Islet of Langerhans (tissue), 1 donor: ENCODE measurements around the gene HDGFL3.
"Not testable (repeated sequence)": the region's sequence is repeated elsewhere in the genome, so short reads cannot be mapped to it uniquely, and the experiment has no call there.

Experiments used
- FAIRE-seq: peaks from one replicate; lab custom pipeline; 2011; peaks lifted over from hg19 to GRCh38; lab: Jason Lieb, UNC

HDGFL3 gene

DNA sequence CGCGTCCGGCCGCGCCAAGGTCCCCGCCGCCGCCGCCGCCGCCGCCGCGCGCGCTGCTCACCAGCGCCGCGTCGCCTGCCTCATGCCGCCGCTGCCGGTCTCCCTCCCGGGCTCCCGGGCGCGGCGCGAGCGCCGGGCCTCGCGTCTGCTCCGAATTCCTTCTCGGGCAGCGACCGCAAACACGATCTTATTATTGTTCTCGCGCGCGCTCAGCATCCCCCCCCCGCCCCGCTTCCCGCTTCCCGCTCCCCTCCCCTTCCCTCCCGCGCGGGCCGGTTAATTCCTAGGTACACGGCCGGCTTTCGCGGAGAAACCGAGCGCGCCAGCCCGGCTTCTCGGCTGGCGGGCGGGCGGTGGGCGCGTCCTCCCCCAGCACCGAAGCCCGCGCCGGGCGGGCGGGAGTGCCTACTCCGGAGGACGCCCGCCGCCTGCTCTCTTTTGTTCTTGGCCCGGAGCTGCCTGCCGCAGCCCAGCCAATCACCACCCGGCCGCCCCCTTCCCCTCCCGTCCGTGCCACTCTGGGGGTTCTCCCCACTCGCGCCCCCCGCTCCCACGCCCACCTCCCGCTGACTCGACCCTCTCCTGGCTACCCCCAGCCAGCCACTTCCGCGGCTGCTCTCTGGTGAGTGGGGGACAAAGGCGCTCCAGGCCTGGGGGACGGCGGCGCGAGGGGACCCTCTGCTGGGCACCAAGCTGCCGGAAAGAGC, at the start of gene HDGFL3:
Gene HDGFL3 (minus strand): TSS at position 164 of the 707 bp plus-strand sequence. CDS start 409 bp downstream, outside the sequence.
- FAIRE-seq = no peak

DNA sequence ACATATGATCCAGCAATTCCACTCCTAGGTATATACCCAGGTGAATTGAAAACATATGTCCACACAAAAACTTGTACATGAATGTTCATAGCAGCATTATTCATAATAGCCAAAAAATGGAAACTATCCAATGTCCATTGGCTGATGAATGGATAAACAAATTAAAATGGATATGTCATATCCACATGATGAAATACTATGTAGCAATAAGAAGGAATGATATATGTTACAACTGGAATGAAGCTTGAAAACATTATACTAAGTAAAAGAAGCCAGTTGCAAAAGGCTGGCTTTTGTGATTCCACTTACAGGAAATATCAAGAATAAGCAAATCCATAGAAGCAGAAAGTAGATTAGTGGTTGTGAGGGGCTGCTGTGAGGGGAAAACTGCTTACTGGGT, 43.2 kb upstream of the HDGFL3 start:
- no peak for FAIRE-seq

DNA sequence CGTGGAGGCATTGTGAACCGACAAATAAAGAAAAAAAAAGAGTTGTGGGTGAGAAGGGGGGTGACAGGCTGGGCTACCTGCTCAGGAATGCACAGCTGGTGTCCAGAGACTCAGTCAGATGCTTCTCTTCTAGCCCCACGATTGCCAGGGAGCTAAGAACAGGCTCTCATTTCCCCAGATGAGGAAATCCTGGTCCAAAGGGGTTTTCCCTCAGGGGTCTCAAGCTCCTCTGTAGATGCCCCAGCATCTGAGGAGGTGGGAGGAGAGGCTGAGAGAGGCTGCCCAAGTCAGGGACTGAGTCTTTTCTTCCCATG, 41.4 kb upstream of the HDGFL3 start:
- FAIRE-seq = no peak

DNA sequence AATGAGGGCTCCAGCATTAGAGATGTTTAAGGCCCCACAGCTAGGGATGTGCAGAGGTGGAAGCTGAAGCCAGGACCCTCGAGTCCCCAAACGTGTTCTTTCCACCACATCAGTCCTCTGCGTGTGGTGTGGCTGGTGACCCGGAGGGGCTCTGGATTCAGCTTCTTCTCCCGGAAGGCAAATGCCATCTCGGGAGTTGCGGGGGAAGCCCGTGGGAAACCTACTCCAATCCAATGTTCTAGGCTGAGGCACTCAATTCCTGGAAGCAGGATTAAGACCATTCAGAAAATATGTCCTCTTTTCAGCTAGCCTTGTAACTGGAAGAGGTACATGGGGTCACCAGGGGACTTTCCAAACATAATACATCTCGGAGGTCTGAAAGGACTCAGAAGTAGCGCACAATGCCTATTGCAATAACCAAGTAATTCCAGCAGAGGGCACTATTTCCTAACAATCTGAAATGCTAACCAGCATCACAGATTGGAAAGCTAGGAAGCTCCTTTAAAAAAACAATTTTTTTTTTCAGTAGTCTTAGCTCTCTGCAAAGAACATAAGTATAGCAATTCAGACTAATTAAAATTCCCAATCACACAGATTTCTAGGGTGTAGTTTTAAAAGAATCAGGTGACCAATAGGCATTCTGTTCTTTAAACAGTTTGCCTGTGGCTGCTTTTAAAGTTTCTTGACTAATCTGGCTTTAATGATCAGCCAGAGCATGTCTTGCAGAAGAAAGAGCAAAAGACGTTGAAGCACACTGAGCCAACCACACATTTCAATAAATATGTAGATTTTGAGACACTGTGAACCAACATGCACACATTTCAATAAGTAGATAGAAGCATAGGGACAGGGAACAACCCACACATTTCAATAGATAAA, 40.8 kb upstream of the HDGFL3 start:
- peak; percentile 96 for FAIRE-seq

DNA sequence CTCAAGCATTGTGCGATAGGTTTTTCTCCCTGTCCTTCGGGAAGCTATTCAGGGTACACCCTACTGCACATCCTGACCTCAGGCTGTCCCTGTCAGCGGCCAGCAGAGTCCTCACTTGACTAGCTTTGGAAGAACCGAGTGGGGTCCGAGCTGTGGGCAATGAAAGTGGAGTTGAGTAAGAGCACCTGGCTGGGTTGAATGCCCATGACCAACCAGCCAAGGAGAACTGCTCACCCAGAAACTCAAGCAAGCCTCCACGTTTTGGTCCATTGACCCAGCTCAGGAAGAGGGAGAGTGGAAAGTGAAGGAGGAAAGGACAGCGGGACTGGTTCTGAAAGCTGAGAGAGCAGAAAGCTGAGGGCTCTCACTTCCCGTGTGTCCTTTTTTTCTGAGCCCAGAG, 36.0 kb upstream of the HDGFL3 start:
- FAIRE-seq = no peak

DNA sequence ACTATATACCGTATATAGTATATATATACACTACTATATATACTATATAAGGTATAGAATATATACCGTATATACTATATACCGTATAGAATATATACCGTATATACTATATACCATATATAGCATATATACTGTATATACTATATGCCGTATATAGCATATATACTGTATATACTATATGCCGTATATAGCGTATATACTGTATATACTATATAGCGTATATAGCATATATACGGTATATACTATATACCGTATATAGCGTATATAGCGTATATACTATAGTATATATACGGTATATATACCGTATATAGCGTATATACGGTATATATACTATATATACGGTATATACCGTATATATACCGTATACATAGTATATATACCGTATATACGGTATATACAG, 22.6 kb upstream of the HDGFL3 start:
- no peak for FAIRE-seq

DNA sequence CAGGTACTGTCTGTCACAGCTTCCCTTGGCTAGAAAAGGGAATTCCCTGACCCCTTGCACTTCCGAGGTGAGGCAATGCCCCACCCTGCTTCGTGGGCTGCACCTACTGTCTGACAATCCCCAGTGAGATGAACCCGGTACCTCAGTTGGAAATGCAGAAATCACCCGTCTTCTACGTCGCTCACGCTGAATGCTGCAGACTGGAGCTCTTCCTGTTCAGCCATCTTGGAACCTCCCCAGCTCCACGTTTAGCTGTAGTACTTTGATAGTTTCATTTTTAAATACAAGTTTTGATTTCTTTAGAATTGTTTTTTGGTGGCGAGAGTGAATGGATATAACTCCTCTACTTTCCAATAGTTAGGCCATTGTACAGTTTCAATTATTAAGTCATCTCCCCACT, 17.8 kb upstream of the HDGFL3 start:
- no peak for FAIRE-seq

DNA sequence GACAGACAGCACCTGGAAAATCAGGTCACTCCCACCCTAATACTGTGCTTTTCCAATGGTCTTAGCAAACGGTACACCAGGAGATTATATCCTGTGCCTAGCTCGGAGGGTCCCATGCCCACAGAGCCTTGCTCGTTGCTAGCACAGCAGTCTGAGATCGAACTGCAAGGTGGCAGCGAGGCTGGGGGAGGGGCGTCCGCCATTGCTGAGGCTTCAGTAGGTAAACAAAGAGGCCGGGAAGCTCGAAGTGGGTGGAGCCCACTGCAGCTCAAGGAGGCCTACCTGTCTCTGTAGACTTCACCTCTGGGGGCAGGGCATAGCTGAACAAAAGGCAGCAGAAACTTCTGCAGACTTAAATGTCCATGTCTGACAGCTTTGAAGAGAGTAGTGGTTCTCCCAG, 14.2 kb upstream of the HDGFL3 start:
- not testable (repeated sequence) for FAIRE-seq

DNA sequence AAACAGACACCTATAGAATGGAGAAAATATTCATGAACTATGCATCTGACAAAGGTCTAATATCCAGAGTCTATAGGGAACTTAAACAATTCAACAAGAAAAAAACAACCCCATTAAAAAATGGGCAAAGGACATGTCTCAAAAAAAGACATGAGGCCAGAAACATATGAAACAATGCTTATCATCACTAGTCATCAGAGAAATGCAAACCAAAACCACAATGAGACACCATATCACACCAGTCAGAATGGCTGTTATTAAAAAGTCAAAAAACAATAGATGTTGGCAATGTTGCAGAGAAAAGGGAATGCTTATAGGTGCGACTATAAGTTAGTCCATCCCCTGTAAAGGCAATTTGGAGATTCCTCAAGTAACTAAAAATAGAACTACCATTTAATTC, 11.4 kb upstream of the HDGFL3 start:
- FAIRE-seq = no peak

DNA sequence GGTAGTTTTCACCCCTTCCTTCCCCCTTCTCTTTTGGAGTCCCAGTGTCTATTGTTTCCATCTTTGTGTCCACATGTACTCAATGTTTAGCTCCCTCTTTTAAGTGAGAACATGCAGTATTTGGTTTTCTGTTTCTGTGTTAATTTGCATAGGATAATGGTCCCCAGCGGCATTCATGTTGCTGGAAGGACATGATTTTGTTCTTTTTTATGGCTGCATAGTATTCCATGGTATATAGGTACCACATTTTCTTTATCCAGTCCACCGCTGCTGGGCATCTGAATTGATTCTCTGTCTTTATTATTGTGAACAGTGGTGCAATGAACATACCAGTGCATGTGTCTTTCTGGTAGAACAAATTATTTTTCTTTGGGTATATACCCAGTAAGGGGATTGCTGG, 7.7 kb upstream of the HDGFL3 start:
- no peak for FAIRE-seq

DNA sequence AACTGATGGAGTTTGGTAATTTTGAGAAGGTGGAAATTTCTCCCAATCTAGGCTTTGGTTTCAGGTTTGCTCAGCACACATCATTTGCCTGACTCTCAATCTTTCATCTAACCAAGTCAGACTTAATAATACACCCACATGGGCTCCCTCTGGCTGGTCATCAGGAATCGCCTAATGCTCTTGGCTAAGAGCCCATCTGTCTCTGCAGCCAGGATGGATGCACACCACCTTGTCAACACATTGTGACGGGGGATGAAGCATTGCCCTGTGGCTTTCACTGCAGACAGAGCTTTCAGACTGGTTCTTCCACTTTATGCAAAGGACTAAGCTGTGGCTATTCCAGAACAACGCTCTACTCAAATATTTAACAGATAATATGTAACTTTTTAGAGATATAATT, 3.0 kb upstream of the HDGFL3 start:
- FAIRE-seq = peak; percentile 92

DNA sequence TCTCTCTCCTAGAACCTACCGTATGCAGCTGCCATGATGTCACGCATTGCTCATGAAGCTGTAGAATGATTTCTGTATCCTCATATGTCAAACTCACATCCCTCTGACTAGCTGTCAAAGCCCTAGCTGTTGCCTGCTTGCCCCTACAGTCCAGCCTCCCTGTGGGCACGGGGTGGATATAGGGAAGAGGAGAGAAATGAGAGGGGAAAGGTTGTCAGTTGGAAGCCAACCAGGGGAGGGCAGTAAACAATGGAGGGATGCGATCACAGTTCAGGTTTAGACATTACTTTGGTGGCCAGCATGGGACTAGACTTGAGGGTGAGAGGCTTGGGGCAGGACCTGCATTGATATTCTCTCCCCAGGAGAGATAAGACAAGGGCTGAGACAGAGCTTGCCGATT, 1.7 kb upstream of the HDGFL3 start:
- FAIRE-seq = no peak

DNA sequence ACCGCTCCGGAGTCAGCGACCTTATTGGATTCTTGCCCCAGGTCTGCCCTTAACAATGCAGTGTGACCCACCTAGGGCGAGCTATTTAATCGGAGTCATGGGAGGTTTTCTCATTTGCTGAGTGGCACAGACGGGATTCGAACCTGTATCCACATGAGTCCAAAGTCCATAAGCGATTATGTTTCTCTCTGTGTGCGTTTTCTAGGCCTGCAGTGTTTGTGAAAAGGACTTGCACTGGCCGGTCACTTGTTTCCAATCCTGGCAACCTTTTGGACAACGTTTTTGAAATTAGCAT, 691 bp upstream of the HDGFL3 start:
- FAIRE-seq = no peak

DNA sequence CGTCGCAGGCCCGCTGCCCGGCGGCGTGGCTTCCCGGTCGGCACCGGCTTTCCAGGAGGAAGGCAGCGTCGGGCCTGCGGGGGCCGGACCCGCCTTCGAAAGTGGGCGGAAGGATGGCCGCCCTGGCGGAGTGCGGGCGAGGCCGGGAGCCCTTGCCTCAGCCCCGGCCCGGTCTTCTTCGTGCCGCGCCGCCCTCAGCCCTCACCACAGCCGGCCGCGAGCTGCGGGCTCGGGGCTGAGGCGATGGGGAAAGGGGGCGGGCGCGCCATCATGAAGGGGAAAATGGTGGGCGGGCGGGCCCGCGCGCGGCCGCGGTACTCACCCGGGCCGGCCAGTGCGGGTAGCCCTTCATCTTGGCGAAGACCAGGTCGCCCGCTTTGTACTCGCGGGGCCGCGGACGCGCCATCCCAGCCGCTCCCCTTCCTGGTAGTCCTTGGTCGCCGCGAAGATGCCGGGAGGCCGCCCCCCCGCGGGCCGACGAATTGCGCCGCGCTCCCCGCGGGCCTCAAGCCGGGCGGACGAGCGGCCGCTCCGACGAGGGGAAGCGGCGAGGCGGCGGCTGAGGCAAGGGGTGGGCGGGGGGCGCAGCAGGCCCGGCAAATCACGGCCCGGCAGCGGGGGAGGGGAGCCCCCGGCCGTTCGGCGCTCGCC, 489 bp downstream of the HDGFL3 start:
- no peak for FAIRE-seq

DNA sequence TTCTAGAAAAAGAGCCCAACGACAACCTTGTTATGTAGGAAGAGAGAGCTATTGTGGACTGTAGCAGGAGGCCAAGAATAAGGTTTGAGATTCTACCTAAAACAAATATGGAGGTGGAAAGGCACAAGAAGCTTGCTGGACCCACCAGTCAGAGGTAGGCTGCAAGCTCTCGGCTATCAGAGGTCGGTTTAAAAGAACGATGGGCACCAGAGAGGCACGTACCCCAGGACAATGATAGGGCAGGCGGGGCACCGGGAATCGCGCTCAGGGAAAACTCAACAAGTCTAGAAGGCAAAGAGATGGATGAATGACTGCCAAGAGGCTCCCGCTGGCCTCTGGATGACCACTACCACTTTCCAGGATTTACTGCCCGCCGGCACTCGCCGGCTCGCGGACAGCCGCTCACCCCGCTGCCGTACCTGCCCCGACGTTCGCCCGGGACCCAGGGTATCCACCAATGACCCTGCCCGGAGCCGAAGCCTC, 1.1 kb downstream of the HDGFL3 start:
- no peak for FAIRE-seq

DNA sequence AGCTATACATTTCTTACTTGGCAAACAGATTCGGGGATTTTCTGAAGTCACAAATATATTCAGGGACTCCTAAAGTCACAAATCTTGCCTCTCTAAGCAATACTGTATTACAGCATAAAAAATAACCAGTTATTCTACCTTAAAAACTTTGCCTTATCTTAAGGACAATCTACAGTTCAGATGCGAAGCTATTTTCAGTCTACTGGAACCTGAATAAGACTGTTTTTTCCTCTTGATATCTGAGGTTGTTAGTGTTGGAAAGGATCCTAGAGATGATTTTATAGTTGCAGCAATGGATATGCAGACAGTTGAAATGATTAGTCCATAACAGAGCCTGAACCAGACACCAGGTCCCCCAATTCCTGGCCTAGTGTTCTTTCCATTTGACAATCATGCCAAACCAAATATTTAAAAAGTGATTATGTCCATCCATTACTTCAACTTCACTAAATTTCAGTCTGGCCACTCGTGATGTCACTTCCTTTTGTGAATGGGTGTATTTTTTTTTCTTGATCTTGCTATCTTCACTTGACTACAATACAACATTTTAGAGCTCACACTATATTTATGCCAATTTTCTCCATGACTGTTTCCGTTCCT, 1.8 kb downstream of the HDGFL3 start:
- FAIRE-seq = peak; percentile 96

DNA sequence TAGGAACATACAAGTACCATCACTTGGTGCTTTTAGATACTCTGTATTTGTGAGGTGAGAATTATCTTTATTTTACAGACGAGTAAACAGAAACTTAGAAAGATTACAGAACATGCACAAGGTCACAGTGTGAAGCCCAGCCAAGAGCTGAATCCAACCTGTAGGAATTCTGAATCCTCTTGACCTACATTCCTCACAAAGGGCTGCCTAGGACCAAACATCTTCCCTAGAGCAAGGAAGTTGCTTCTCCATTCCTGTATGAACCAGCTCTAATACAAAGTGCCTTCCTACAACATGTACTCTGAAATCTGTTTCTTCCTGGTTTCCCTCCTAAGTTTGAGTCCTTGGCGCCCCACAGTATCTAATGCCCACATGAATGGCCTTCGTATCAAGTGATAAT, 2.9 kb downstream of the HDGFL3 start:
- no peak for FAIRE-seq

DNA sequence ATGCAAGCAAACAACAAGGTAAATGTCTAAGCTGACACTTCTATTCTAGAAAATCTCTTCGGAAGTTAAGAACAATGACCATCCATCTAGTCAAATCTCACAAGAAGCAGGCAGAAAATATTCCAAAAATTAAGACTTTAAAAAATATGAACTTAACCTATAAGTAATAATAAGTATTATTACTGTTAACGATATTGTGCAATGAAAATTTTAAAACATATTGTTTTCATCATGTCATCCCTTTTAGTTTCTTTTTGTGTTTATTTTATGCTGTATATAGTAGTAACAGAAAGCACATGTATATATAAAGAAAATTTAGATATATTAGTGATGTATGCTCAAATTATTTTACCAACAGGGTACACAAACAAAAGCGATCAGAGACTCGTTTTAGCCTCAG, 4.1 kb downstream of the HDGFL3 start:
- FAIRE-seq = peak; percentile 66

DNA sequence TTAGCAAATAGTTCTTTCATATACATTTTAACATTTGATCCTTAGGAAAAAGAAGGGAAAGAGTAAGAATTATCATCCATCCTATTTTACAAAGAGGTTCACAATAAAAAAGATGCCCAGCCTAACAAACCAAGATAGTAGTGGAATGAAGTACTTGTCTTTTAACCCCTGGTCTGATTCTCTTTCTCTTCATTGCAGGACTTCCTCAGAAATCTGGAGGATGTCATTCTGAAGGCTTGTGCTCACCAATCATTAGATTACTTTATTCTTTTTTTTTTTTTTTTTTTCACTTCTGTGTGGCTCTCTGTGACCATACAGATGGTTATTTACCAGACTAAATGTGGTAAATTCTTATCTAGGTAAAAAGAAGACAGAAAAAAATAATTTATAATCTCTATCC, 7.0 kb downstream of the HDGFL3 start:
- FAIRE-seq = no peak

DNA sequence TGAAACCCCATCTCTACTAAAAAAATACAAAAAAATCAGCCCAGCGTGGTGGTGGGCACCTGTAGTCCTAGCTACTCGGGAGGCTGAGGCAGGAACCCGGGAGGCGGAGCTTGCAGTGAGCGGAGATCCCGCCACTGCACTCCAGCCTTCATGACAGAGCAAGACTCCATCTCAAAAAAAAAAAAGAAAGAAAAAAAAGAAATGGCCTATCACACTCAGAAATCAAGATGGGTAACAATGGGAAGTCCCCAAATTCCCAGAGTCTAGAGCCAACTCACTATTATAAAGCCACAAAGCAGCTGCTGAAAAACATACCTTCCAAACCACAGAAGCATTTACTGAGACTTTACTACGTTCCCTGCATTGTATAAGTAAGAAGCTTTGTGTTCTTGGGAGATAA, 7.5 kb downstream of the HDGFL3 start:
- FAIRE-seq = no peak

DNA sequence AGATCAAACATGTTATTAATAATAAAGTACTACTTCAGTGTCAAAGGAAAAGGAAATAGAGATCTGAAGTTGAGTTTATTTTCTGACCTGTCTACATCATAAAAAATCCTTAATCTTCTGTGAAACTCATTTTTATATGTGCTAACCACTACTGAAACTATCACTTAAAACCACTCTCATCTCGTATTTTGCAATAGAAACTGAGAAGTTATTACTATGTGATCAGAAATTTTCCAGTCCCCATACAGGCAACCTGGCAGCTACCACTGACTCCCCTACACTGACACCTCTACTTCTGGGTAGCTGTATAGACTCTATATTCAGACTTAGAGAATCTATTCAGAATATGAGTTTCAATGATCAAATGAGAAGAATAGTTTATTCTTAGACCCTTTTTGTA, 8.3 kb downstream of the HDGFL3 start:
- no peak for FAIRE-seq

DNA sequence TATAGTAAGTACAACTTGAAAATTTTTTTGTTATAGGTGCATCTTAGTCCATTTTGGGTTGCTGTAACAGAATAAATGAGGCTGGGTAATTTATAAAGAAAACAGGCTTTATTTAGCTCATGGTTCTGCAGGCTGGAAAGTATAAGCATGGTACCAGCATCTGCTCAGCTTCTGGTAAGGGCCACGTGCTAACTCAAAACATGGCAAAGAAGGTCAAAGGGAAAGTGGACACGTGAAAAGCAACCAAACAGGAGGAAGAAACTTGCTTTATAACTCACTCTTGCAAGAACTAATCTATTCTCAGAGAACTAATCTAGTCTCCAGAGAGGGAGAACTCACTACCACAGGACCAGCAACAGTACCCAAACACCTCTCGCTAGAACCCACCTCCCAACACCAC, 9.1 kb downstream of the HDGFL3 start:
- no peak for FAIRE-seq

DNA sequence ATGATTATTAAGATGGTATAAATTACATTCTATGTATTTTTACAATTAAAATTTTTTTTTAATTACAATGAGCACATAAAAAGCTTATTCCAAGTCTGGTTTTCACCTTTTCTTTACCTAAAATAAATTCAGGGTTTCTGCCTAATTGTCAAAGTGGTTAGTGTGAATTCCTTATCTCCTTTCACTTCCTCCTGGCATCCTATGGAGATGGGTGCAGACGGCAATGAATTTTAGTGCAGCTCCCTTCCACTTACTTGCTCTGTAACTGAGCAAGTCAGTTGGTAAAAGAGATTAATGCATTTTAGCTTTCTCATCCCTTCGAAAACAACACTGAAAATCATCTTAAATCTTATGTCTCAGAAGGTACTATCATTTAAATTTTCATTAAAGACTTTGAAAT, 13.1 kb downstream of the HDGFL3 start:
- FAIRE-seq = peak; percentile 45
